ENCODE results near the gene USP8. TPM values are rescaled to one million over a fixed set of nuclear protein-coding genes. Genes with fewer than 3 reads are reported as not detected.

Gene USP8
- total RNA-seq, 4 donors from 2014 or later: 30.8 to 49.3 (median 46.8) TPM

- Histone ChIP-seq H3K27ac (no peak overlapping the region), H3K4me1 (no peaks in the 10 kb centered on the region), H3K36me3 (no peaks in the 10 kb centered on the region), H3K4me3 (no peak overlapping the region), H3K27me3 (no peaks in the 10 kb centered on the region), H3K9me3 (no peaks in the 10 kb centered on the region)
- TF ChIP-seq POLR2A (IDR thresholded peaks at IDR 0.05): no peak
- TF ChIP-seq, protein P1, sequence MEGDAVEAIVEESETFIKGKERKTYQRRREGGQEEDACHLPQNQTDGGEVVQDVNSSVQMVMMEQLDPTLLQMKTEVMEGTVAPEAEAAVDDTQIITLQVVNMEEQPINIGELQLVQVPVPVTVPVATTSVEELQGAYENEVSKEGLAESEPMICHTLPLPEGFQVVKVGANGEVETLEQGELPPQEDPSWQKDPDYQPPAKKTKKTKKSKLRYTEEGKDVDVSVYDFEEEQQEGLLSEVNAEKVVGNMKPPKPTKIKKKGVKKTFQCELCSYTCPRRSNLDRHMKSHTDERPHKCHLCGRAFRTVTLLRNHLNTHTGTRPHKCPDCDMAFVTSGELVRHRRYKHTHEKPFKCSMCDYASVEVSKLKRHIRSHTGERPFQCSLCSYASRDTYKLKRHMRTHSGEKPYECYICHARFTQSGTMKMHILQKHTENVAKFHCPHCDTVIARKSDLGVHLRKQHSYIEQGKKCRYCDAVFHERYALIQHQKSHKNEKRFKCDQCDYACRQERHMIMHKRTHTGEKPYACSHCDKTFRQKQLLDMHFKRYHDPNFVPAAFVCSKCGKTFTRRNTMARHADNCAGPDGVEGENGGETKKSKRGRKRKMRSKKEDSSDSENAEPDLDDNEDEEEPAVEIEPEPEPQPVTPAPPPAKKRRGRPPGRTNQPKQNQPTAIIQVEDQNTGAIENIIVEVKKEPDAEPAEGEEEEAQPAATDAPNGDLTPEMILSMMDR (IDR thresholded peaks at IDR 0.05 in 4 of 5, conservative IDR thresholded peaks at IDR 0.05 in 1 of 5): no peak
- intact Hi-C loops (cut with DNase I; ENCODE audit: low total_unique reads) (no loop called here), in situ Hi-C loops (cut with MboI; ENCODE audit: low sequenced_read_pairs in 4 of 4) (loop anchor here in 1 of 4 donors (25.0 kb wide), 1 partner anchor 101 kb away; the partner anchor contains the start of gene USP8)
- ATAC-seq (no peak), DNase-seq (no peak)
Observed at GRCh38 chr15:50513001-50513400, 88.8 kb downstream of the USP8 start.

- Histone ChIP-seq H3K4me1 (no peaks in the 10 kb centered on the region), H3K27ac (no peak overlapping the region), H3K4me3 (no peak overlapping the region), H3K36me3 (no peaks in the 10 kb centered on the region), H3K9me3 (no peaks in the 10 kb centered on the region), H3K27me3 (no peaks in the 10 kb centered on the region)
- ATAC-seq: no peak
- intact Hi-C loops (cut with DNase I; ENCODE audit: low total_unique reads): no loop called here
- DNase-seq: no peak
- in situ Hi-C loops (cut with MboI; ENCODE audit: low sequenced_read_pairs in 4 of 4): loop anchor here in 1 of 4 donors (25.0 kb wide), 1 partner anchor 108 kb away; the partner anchor contains the start of gene USP8
- TF ChIP-seq, protein P1 (IDR thresholded peaks at IDR 0.05 in 4 of 5, conservative IDR thresholded peaks at IDR 0.05 in 1 of 5): no peak
- TF ChIP-seq POLR2A (IDR thresholded peaks at IDR 0.05): no peak
Observed at GRCh38 chr15:50519740-50520425, 95.7 kb downstream of the USP8 start.

GRCh38 chr15:50523851-50524251, 99.6 kb downstream of the USP8 start:
- in situ Hi-C loops (cut with MboI; ENCODE audit: low sequenced_read_pairs in 4 of 4): loop anchor here in 1 of 4 donors (25.0 kb wide), 1 partner anchor 112 kb away; the partner anchor contains the start of gene USP8
- ATAC-seq (no peak), DNase-seq (no peak)
- no peaks in the 10 kb centered on the region for H3K9me3 ChIP-seq
- no peak overlapping the region for H3K4me3 ChIP-seq
- H3K36me3 ChIP-seq: no peaks in the 10 kb centered on the region
- no peak overlapping the region for H3K27ac ChIP-seq
- H3K4me1 ChIP-seq: no peaks in the 10 kb centered on the region
- TF ChIP-seq, protein P1 (IDR thresholded peaks at IDR 0.05 in 4 of 5, conservative IDR thresholded peaks at IDR 0.05 in 1 of 5): no peak
- TF ChIP-seq POLR2A (IDR thresholded peaks at IDR 0.05): no peak
- intact Hi-C loops (cut with DNase I; ENCODE audit: low total_unique reads): no loop called here
- no peaks in the 10 kb centered on the region for H3K27me3 ChIP-seq

- no peak for TF ChIP-seq POLR2A (IDR thresholded peaks at IDR 0.05)
- intact Hi-C loops (cut with DNase I; ENCODE audit: low total_unique reads): no loop called here
- no peak overlapping the region for H3K27ac ChIP-seq
- H3K4me1 ChIP-seq: no peaks in the 10 kb centered on the region
- no peak overlapping the region for H3K4me3 ChIP-seq
- H3K36me3 ChIP-seq: no peaks in the 10 kb centered on the region
- H3K9me3 ChIP-seq: no peaks in the 10 kb centered on the region
- ATAC-seq: no peak
- DNase-seq: no peak
- in situ Hi-C loops (cut with MboI; ENCODE audit: low sequenced_read_pairs in 4 of 4): no loop called here
- H3K27me3 ChIP-seq: no peaks in the 10 kb centered on the region
Observed at GRCh38 chr15:50531163-50531562, 107.0 kb downstream of the USP8 start.

DNA sequence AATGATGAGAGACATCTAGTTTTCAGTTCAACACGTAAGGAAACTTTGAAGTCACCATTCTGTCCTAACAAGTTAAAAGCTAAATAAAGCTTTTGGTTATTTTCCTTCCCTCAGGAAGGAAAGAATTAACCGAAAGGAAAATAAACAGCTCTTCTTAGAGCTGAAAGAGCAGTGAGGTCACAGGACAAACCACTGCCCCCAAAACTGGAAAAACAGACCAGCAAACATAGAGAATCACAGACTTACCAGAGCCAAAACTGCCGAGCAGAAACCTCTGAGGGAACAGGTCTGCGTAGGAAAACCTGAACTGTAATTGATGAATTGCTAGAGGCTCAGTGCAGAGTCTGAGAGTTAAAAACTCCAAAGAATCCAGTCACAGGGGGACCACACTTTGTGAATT, 107.6 kb downstream of the USP8 start:
- TF ChIP-seq, protein P1 (IDR thresholded peaks at IDR 0.05 in 4 of 5, conservative IDR thresholded peaks at IDR 0.05 in 1 of 5): no peak
- TF ChIP-seq POLR2A (IDR thresholded peaks at IDR 0.05): no peak
- DNase-seq (no peak), ATAC-seq (no peak)
- intact Hi-C loops (cut with DNase I; ENCODE audit: low total_unique reads): no loop called here
- H3K9me3 ChIP-seq: no peaks in the 10 kb centered on the region
- H3K4me1 ChIP-seq: no peaks in the 10 kb centered on the region
- H3K4me3 ChIP-seq: no peak overlapping the region
- no peak overlapping the region for H3K27ac ChIP-seq
- H3K27me3 ChIP-seq: no peaks in the 10 kb centered on the region
- H3K36me3 ChIP-seq: no peaks in the 10 kb centered on the region
- in situ Hi-C loops (cut with MboI; ENCODE audit: low sequenced_read_pairs in 4 of 4): no loop called here

All from gastrocnemius medialis (tissue), 4 donors.